OCI-LY7 (cell line): ENCODE results near the gene MEMO1.

Experiments
- CTCF ChIP-seq: fragments of 200-600 bp; sonication (generic); conservative IDR thresholded peaks from 2 replicates; pipeline ENCODE4 v1.5.1; 2014; ENCODE audit warnings: mild to moderate bottlenecking, antibody characterized with exemption, low read length, moderate library complexity, mixed read lengths
- EZH2phosphoT487 ChIP-seq: fragments of 200-600 bp; sonication (generic); IDR thresholded peaks from 2 replicates; pipeline ENCODE4 v1.6.1; 2018; ENCODE audit warnings: low read depth, borderline replicate concordance, mild to moderate bottlenecking, mixed run types, antibody characterized with exemption, low read length, moderate library complexity, mixed read lengths

- TF ChIP-seq CTCF (no peak), EZH2phosphoT487 (no peak)
Measured at GRCh38 chr2:31958140-31958717, 52.6 kb downstream of the MEMO1 start.
